Measurements from ENCODE around the gene NFE2L3. TPM values are rescaled to one million over a fixed set of nuclear protein-coding genes. Genes with fewer than 3 reads are reported as not detected.

The NFE2L3 gene
- total and polyA plus RNA-seq, 9 of the 15 experiments (the other 6 are each of a cell fraction or from before 2014, with no cell fraction given): 2.9 to 16.9 (median 12.4) TPM

DNA sequence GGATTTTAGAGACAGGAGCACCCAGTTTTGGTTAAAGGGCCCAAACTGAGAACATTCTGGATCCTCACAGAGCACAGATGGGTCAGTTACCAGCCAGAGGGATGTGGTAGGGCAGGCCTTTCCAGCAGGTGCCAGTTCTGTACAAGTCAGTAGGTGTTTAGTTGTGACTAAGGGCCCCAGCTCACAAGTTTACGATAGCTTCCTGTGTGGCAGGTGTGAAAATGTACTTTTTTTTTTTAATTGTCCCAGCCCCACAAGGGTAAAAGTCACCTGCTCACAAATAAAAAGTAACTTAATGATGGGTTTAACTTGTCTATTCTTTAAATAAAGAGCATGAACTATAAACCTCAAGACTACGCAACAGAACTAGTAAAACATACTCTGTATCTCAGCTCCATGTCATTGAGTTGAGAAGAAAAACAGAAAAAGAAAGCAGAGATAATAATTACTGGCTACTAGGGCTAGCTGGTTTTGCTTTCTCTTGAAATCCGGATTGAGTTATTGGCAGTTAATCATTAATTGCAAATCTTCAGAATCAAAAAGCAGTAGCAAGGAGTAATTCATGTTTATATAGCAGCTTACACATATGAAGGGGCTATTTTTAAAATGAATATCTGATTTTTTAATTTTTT, 15.4 kb downstream of the NFE2L3 start:
- FAIRE-seq (no peak), DNase-seq (ENCODE audit: extremely low read depth in 1 of 4, low spot score in 3 of 4) (no peak), ATAC-seq (no peak)
- Histone ChIP-seq H4K20me1 (replicated peaks; ENCODE audit: control insufficient read depth, insufficient read depth, low read length) (peaks cover 11% of the 10 kb centered on the region; the same call in 1 of the 2 replicates), H3K4me1 (replicated peaks in 1 of 2; ENCODE audit: control insufficient read depth in 2 of 2, insufficient read depth in 2 of 2, low read length in 2 of 2) (peaks cover 7 to 13% of the 10 kb centered on the region in 2 experiments; a peak in 4 of 5 replicates), H3K79me2 (ENCODE audit: control insufficient read depth, insufficient read depth, low read length) (peaks cover 15% of the 10 kb centered on the region), H3K9me3 (replicated peaks; ENCODE audit: control insufficient read depth, insufficient read depth, low read depth, low read length) (no peaks in the 10 kb centered on the region), H2AFZ (ENCODE audit: low read depth, low read length) (no peak overlapping the region), H3K27ac (ENCODE audit: extremely low read depth, low read depth, low read length) (no peak overlapping the region), H3K36me3 (ENCODE audit: control insufficient read depth, insufficient read depth, low read length) (peaks cover 2% of the 10 kb centered on the region; the same call in 1 of the 3 replicates), H3K9me1 (ENCODE audit: control insufficient read depth, insufficient read depth, low read length) (no peaks in the 10 kb centered on the region), H3K4me2 (ENCODE audit: insufficient read depth, low read length) (no peak overlapping the region), H3K27me3 (ENCODE audit: control insufficient read depth in 2 of 2, insufficient read depth in 2 of 2, low read length in 2 of 2) (no peaks in the 10 kb centered on the region), H3K9ac (ENCODE audit: insufficient read depth in 1 of 2, low read depth in 2 of 2, low read length in 2 of 2) (no peak overlapping the region), H3K4me3 (no peak overlapping the region)
- WGBS (ENCODE audit: insufficient coverage, low coverage, missing lambda C conversion rate): 85% methylated on average over 3 of the region's 3 CpGs
- POLR2A ChIA-PET: interaction anchor here (0.6 to 2.5 kb wide), 8 partner anchors 10 to 120 kb away, joined by 3 to 17 read pairs (median 4); partner anchors contain the start of gene NFE2L3
- in situ Hi-C loops (cut with MboI) (no loop called here), intact Hi-C loops (cut with micrococcal nuclease) (no loop called here)
- no TSS peak for BruUV-seq (replicated peaks)
- CTCF ChIA-PET (ENCODE audit: low intra/inter-chr PET ratio): no interaction called here
- TF ChIP-seq JUNB (CRISPR knock-in tag; conservative IDR thresholded peaks at IDR 0.05): no peak
- TF ChIP-seq ATF2 (CRISPR knock-in tag; IDR thresholded peaks at IDR 0.05): no peak
- TF ChIP-seq TAF15 (IDR thresholded peaks at IDR 0.05; ENCODE audit: low read depth, low read length): no peak
- TF ChIP-seq GATA2 (CRISPR knock-in tag; IDR thresholded peaks at IDR 0.05): no peak
- no peak for TF ChIP-seq KLF1 (tag; IDR thresholded peaks at IDR 0.05)
- no peak for TF ChIP-seq ZEB2 (IDR thresholded peaks at IDR 0.05)
- TF ChIP-seq ZBTB33 (CRISPR knock-in tag; IDR thresholded peaks at IDR 0.05): no peak
- TF ChIP-seq, protein P1, sequence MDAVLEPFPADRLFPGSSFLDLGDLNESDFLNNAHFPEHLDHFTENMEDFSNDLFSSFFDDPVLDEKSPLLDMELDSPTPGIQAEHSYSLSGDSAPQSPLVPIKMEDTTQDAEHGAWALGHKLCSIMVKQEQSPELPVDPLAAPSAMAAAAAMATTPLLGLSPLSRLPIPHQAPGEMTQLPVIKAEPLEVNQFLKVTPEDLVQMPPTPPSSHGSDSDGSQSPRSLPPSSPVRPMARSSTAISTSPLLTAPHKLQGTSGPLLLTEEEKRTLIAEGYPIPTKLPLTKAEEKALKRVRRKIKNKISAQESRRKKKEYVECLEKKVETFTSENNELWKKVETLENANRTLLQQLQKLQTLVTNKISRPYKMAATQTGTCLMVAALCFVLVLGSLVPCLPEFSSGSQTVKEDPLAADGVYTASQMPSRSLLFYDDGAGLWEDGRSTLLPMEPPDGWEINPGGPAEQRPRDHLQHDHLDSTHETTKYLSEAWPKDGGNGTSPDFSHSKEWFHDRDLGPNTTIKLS (IDR thresholded peaks at IDR 0.05; ENCODE audit: borderline replicate concordance, low read depth): no peak
- no peak for TF ChIP-seq ATF1 (CRISPR knock-in tag; IDR thresholded peaks at IDR 0.05)
- no peak for TF ChIP-seq ATF1 (tag; IDR thresholded peaks at IDR 0.05)
- no peak for TF ChIP-seq ZNF224 (CRISPR knock-in tag; IDR thresholded peaks at IDR 0.05)
- no peak for TF ChIP-seq DEAF1 (CRISPR knock-in tag; IDR thresholded peaks at IDR 0.05)
